B cell (primary cell): Measurements from ENCODE around the gene LCORL. TPM values are rescaled to one million over a fixed set of nuclear protein-coding genes. Genes with fewer than 3 reads are reported as not detected.

Experiments used
- ATAC-seq: fragments of 200-7000 bp; cut with Tn5 transposase; one replicate; pipeline ENCODE4 v1.10.0; 2021; ENCODE audit warnings: low read depth, mild to moderate bottlenecking, moderate number of reproducible peaks, moderate library complexity
- CTCF ChIA-PET: fragments of 350-600 bp; sonication (Branson Sonifier 250); formaldehyde crosslinking; loops from one replicate; lab custom pipeline; 2021; ENCODE audit warnings: antibody characterized with exemption, inconsistent platforms; lab: Charles Lee
- POLR2A ChIA-PET: fragments of 350-600 bp; sonication (Branson Sonifier 250); formaldehyde crosslinking; loops from one replicate; lab custom pipeline; 2021; ENCODE audit warnings: antibody characterized with exemption; lab: Charles Lee
- DNase-seq: peaks from one replicate; pipeline ENCODE4 v3.0.0; 2013
- H2AFZ ChIP-seq: 2 replicates; pipeline ENCODE4 v1.6.1; 2012; ENCODE audit warnings: mild to moderate bottlenecking, low read depth, low read length; ENCODE audit not compliant: insufficient read depth, poor library complexity, severe bottlenecking
- H3K27ac ChIP-seq, 2 donors: 1 replicate in 1 of 2; 2 replicates in 1 of 2; pipeline ENCODE4 v1.5.1; 2012 to 2013; ENCODE audit warnings: low read length in 2 of 2, mild to moderate bottlenecking in 2 of 2, moderate library complexity in 1 of 2
- H3K27me3 ChIP-seq, 4 experiments: fragments of 200-600 bp in 1 of 4; sonication (generic) in 1 of 4; replicated peaks in 1 of 4; 1 replicate in 2 of 4; 2 replicates in 2 of 4; pipeline versions ENCODE4 v1.6.1 to v1.7.0; 2013 to 2016; ENCODE audit warnings: low read length in 3 of 4, mild to moderate bottlenecking in 2 of 4, mixed read lengths in 1 of 4, moderate library complexity in 1 of 4; ENCODE audit not compliant: insufficient read depth in 4 of 4, control insufficient read depth in 3 of 4; ENCODE audit errors: control extremely low read depth in 1 of 4
- H3K36me3 ChIP-seq, 2 experiments: replicated peaks in 1 of 2; 1 replicate in 1 of 2; 2 replicates in 1 of 2; pipeline versions ENCODE4 v1.6.1 to v1.7.1; 2013; ENCODE audit warnings: low read length in 1 of 2; ENCODE audit not compliant: insufficient read depth in 2 of 2, control insufficient read depth in 1 of 2; ENCODE audit errors: control extremely low read depth in 1 of 2, extremely low read depth in 1 of 2
- H3K4me1 ChIP-seq, 2 donors: fragments of 200-600 bp in 1 of 2; sonication (generic) in 1 of 2; 1 replicate in 1 of 2; 2 replicates in 1 of 2; pipeline versions ENCODE4 v1.5.1 to v1.6.1; 2013 to 2017; ENCODE audit warnings: low read length in 2 of 2; ENCODE audit not compliant: control insufficient read depth in 2 of 2, insufficient read depth in 2 of 2
- H3K4me2 ChIP-seq: replicated peaks from 2 replicates; pipeline ENCODE3; 2012; ENCODE audit warnings: mild to moderate bottlenecking, low read depth, low read length; ENCODE audit not compliant: poor library complexity, severe bottlenecking
- H3K4me3 ChIP-seq, 5 experiments: fragments of 200-600 bp in 1 of 5; sonication (generic) in 1 of 5; 1 replicate in 3 of 5; 2 replicates in 2 of 5; pipeline versions ENCODE4 v1.5.1 to v1.7.0; 2011 to 2016; ENCODE audit warnings: low read length in 4 of 5, mild to moderate bottlenecking in 4 of 5, low read depth in 2 of 5, control low read depth in 1 of 5, moderate library complexity in 1 of 5; ENCODE audit not compliant: insufficient read depth in 1 of 5; ENCODE audit errors: control extremely low read depth in 1 of 5, extremely low read depth in 1 of 5
- H3K79me2 ChIP-seq: fragments of 200-600 bp; sonication (generic); one replicate; pipeline ENCODE4 v1.6.0; 2016; ENCODE audit warnings: low read length; ENCODE audit not compliant: control insufficient read depth, insufficient read depth
- H3K9ac ChIP-seq: fragments of 200-600 bp; sonication (generic); 2 replicates; pipeline ENCODE4 v1.6.1; 2017; ENCODE audit warnings: mild to moderate bottlenecking, low read length, moderate library complexity
- H3K9me3 ChIP-seq, 3 donors: one replicate each; pipeline versions ENCODE4 v1.6.1 to v1.7.1; 2013; ENCODE audit warnings: low read length in 2 of 3; ENCODE audit not compliant: control insufficient read depth in 2 of 3, insufficient read depth in 1 of 3; ENCODE audit errors: control extremely low read depth in 1 of 3
- H4K20me1 ChIP-seq: 2 replicates; pipeline ENCODE4 v1.6.0; 2012; ENCODE audit warnings: mild to moderate bottlenecking, low read length; ENCODE audit not compliant: insufficient read depth, control insufficient read depth, poor library complexity, severe bottlenecking
- H3K27ac Mint-ChIP-seq: one replicate; pipeline ENCODE4 v1.8.0; 2021; ENCODE audit warnings: mixed read lengths
- H3K27me3 Mint-ChIP-seq: one replicate; pipeline ENCODE4 v1.8.0; 2021; ENCODE audit warnings: mixed read lengths
- H3K4me1 Mint-ChIP-seq: one replicate; pipeline ENCODE4 v1.8.0; 2021; ENCODE audit warnings: mixed read lengths
- H3K4me3 Mint-ChIP-seq: one replicate; pipeline ENCODE4 v1.8.0; 2021; ENCODE audit warnings: mixed read lengths
- H3K9me3 Mint-ChIP-seq: one replicate; pipeline ENCODE4 v1.8.0; 2022; ENCODE audit warnings: mixed read lengths; ENCODE audit not compliant: insufficient read depth
- EZH2 ChIP-seq: IDR thresholded peaks from 2 replicates; pipeline ENCODE4 v1.6.1; 2012; ENCODE audit warnings: borderline replicate concordance, low read depth, mild to moderate bottlenecking, moderate library complexity, low read length; ENCODE audit not compliant: insufficient read depth, poor library complexity, severe bottlenecking
- WGBS: methylation state at CpG from one replicate; pipeline ENCODE4 v1.1.5; 2013; ENCODE audit warnings: missing lambda C conversion rate; ENCODE audit not compliant: insufficient coverage; 5-methylcytosine and 5-hydroxymethylcytosine counted together
- intact Hi-C: fragments of 100-400 bp; cut with micrococcal nuclease; formaldehyde crosslinking; loops from one replicate; pipeline ENCODE4 v1.10.0; 2022
- polyA plus RNA-seq: library from polyadenylated mRNA; depleted of rRNA; stranded (reverse); fragments of >200 nt; gene quantifications from 2 replicates; pipeline ENCODE4 v1.2.3, GENCODE V29; 2012
- total RNA-seq, 2 donors: library from RNA; stranded (reverse); fragments of 120-200 nt in 1 of 2; gene quantifications; 1 replicate in 1 of 2; 2 replicates in 1 of 2; pipeline versions ENCODE4 v1.2.3 to v1.2.4, GENCODE V29; 2013 to 2022
- TF ChIP-seq, protein P1 (sequence below): fragments of 200-600 bp; IDR thresholded peaks from one replicate; pipeline ENCODE4 v1.8.0; 2022; ENCODE audit warnings: antibody characterized with exemption, mild to moderate bottlenecking

The LCORL gene
- total and polyA plus RNA-seq, 2 donors (not counting 1 experiment from before 2014, with no cell fraction given) = 1.2 to 31.3 TPM

DNA sequence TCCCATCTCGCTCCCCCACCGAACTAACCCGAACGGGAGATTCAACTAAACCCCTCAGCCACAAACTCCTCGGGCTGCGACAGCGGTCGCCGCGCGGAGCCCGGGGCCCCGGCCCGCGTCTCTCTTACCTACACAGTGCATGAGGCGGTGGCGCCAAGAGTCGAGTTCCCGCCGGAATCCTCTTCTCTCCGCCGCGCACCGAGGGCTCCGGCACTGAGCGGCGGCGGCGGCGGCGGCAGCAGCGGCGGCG lies 160 bp downstream of the LCORL start:
- Histone ChIP-seq H3K79me2 (peaks cover 43% of the 10 kb centered on the region), H3K4me2 (peak overlapping the region; percentile 95), H3K9me3 (no peaks in the 10 kb centered on the region), H2AFZ (peak overlapping the region; percentile 95), H4K20me1 (peaks cover 28% of the 10 kb centered on the region), H3K4me3 (peak overlapping the region; percentile 34 to 98 (median 79)), H3K27ac (peak overlapping the region; percentile 86 to 88), H3K4me1 (peaks cover 14 to 18% of the 10 kb centered on the region in 2 donors), H3K27me3 (peaks cover 0 to 1% (median 0%) of the 10 kb centered on the region in 4 experiments), H3K36me3 (no peaks in the 10 kb centered on the region), H3K9ac (peak overlapping the region; percentile 92)
- H3K9me3 Mint-ChIP-seq = no peaks in the 10 kb centered on the region
- H3K27me3 Mint-ChIP-seq = peaks cover 3% of the 10 kb centered on the region
- H3K27ac Mint-ChIP-seq = peak overlapping the region; percentile 98
- POLR2A ChIA-PET = no interaction called here
- no peak for ATAC-seq
- intact Hi-C loops = loop anchor here (5.0 kb wide), 2 partner anchors 424 to 1794 kb away; partner anchors contain the start of gene TAPT1
- peak overlapping the region; percentile 95 for H3K4me3 Mint-ChIP-seq
- peaks cover 23% of the 10 kb centered on the region for H3K4me1 Mint-ChIP-seq
- TF ChIP-seq, protein P1, sequence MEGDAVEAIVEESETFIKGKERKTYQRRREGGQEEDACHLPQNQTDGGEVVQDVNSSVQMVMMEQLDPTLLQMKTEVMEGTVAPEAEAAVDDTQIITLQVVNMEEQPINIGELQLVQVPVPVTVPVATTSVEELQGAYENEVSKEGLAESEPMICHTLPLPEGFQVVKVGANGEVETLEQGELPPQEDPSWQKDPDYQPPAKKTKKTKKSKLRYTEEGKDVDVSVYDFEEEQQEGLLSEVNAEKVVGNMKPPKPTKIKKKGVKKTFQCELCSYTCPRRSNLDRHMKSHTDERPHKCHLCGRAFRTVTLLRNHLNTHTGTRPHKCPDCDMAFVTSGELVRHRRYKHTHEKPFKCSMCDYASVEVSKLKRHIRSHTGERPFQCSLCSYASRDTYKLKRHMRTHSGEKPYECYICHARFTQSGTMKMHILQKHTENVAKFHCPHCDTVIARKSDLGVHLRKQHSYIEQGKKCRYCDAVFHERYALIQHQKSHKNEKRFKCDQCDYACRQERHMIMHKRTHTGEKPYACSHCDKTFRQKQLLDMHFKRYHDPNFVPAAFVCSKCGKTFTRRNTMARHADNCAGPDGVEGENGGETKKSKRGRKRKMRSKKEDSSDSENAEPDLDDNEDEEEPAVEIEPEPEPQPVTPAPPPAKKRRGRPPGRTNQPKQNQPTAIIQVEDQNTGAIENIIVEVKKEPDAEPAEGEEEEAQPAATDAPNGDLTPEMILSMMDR = no peak
- no peak for TF ChIP-seq EZH2
- DNase-seq = no peak
- WGBS = under 1% methylated on average over 34 of the region's 34 CpGs
- CTCF ChIA-PET = interaction anchor here (1.6 kb wide), 1 partner anchor 205 kb away, joined by 4 read pairs; no protein-coding TSS in a partner anchor

DNA sequence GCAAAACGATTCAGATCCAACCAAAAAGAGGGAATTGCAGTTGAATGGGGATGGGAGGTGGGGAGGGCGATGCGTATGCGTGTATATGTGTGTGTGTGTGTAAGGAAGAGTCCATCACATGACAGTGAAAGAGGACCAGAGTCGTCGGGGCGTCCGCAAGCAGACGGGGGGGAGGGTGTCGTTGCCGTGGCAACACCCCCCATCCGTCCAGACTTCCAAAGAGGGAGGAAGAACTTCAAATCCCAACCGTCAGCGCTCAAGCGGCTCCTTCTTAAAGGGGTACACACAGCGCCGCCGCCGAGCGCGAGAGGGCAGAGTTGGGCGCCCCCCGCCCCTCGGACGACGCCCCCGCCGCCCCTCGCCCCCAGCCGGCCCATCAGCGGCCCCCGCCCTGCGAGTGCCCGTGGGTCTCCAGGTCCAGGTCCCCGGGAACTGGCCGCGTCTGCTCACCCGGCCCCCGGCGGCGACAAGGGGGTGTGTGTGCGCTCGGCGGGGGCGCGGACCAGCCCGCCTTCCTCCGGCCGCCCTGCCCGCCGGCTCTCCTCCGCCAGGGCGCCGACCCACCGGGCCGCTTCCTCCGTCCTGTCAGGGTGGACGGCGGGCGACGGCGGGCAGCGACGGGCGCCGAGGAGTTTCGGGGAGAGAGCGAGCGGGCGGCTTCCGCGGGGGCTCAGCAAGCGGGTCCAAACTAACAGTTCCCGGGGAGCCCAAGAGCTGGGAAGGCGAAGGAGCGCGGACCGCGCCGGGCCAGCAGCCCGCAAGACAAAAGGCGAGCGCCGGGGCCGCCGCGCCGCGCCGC lies 685 bp downstream of the LCORL start:
- Mint-ChIP-seq H3K4me1 (peaks cover 24% of the 10 kb centered on the region), H3K4me3 (peak overlapping the region; percentile 96), H3K27me3 (peaks cover 3% of the 10 kb centered on the region), H3K9me3 (no peaks in the 10 kb centered on the region), H3K27ac (peak overlapping the region; percentile 98)
- DNase-seq (peak; percentile 68), ATAC-seq (no peak)
- no peak for TF ChIP-seq EZH2
- TF ChIP-seq, protein P1 = no peak
- Histone ChIP-seq H2AFZ (peak overlapping the region; percentile 95), H3K4me2 (peak overlapping the region; percentile 95), H3K4me3 (peak overlapping the region; percentile 35 to 98 (median 79)), H3K79me2 (peaks cover 48% of the 10 kb centered on the region), H3K27ac (peak overlapping the region; percentile 86 to 88), H4K20me1 (peaks cover 33% of the 10 kb centered on the region), H3K36me3 (no peaks in the 10 kb centered on the region), H3K27me3 (no peaks in the 10 kb centered on the region), H3K4me1 (peaks cover 14 to 18% of the 10 kb centered on the region in 2 donors), H3K9me3 (no peaks in the 10 kb centered on the region), H3K9ac (peak overlapping the region; percentile 92)
- POLR2A ChIA-PET = no interaction called here
- CTCF ChIA-PET = no interaction called here
- intact Hi-C loops = loop anchor here (5.0 kb wide), 2 partner anchors 424 to 1794 kb away; partner anchors contain the start of gene TAPT1
- WGBS = under 1% methylated on average over 88 of the region's 90 CpGs
